HL-60/S4 (cell line): Measurements from ENCODE around the gene SKAP1.

ENCODE experiments used
- in situ Hi-C: fragments of 300-500 bp; cut with MboI; formaldehyde crosslinking; loops from 2 replicates; pipeline ENCODE4 v1.14.3; 2022; ENCODE audit warnings: low sequenced_read_pairs

The SKAP1 gene

GRCh38 chr17:48151220-48151619, 278.8 kb downstream of the SKAP1 start:
- in situ Hi-C loops: no loop called here

DNA sequence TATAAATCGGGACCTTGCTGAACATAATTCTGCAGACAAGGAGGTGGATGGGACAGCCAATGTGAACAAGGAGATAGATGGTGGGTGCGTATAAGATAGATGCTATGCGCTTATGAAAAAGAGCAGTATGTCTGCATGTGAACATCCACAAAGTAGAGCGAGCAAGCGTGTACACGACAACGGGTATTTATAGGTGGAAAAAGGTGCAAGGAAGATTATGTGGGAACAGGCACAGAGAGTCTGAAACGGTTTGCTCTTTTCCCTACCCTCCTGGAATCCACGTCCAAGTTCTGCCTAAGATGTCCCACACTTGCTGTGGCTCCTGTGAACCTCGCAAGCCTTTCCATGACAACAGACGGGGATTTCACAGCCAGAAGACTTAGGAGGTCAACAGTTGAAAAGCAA, 279.4 kb downstream of the SKAP1 start:
- in situ Hi-C loops: no loop called here

DNA sequence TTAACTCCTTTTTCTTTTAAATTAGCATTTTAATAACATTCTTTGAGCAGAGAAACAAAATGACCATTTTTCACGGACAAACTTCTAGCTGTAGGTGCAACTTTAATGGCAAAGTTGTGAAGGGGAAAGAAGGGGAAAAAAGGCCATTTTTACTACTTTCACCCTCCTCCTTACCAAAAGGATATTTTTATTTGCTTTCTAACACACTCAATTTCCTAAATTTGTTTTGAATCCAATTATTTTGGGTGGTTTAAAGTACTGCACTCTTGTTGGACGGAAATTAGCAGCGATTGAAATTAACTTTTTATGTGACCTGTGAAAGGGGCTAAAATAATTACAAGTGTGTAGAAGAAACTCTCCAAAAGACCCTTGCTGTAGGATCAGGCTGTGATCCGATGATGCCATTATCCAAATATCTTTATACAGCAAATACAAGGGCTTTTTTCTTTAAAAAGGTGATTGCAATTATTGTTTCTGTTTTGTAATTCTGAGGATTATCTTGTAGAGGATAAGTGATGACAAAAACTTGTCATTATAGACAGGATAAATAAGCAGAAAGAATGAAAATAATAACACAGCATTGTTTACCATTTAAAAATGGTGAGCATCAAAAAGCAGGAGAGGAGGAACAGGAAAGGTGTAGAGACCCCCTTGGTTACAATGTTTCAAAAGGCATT, 280.1 kb downstream of the SKAP1 start:
- in situ Hi-C loops: no loop called here

DNA sequence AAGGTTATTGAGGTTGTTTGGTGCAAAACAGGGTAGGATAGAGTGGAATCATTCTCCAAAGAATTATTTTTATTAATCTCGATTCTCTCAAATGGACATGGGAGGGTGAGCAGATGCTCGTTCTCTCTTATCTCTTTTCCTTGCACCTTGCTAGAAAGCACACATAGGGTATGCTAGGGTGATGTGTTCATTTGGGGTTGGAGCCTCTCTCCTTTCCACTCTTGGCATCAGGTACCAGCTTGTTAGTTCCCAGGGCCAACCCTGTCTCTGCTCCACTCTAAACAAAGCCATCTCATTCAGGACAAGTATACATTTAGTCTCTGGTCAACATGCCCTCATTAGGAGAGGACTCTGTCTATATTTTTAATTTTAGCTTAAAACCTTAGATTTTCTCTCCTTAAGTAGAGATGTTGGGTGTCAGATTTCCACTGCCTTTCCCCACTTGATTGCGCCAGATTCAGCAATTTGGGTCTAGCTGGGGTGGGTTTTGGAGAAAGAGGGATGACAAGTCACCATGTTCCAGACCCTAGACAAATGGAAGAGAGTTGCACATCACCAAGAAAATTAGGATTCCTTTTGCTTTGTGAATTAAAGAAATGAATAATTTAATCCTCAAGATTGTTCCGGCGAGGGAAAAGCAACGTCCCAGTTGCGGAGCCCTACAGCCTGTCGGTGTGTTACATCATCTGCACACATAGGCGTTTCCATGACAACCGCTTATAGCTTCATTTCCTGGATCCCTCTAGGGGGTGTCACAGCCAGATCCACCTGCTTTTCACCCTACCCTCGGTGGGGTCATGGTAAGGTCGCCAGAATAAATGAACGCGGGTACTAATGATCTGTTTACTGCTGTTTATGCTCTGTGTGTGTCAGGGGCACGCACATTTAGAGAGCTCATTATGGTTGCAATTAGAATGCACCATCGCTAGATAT, 280.9 kb downstream of the SKAP1 start:
- in situ Hi-C loops: no loop called here

GRCh38 chr17:48148029-48148770, 281.8 kb downstream of the SKAP1 start:
- in situ Hi-C loops: no loop called here

- in situ Hi-C loops: no loop called here
These were observed 284.8 kb downstream of the SKAP1 start for GRCh38 chr17:48144976-48145798.

DNA sequence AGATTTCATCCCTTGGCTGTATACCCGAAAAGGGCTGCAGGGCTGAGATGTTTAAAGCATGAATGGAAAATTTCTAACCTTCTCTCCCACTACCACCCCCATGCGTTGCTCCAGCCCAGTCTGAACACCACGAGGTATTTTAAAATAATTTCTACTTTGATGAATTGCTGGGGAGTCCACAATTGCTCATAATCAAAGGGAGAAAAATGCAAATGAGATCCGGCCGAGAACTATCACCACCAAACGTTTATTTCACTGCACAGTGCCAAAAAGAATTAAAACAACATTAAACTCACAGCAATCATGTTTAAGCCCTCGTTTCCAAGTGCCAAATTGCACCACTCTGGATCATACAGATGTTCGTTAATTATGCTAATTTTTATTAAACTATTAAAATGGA, 285.8 kb downstream of the SKAP1 start:
- in situ Hi-C loops: no loop called here

- in situ Hi-C loops: no loop called here
These were observed 286.4 kb downstream of the SKAP1 start for GRCh38 chr17:48143629-48144028.

GRCh38 chr17:48139944-48140343, 290.1 kb downstream of the SKAP1 start:
- in situ Hi-C loops: loop anchor here (5.0 kb wide), 1 partner anchor 113 kb away; no protein-coding TSS in a partner anchor

GRCh38 chr17:48137656-48138055, 292.4 kb downstream of the SKAP1 start:
- in situ Hi-C loops: loop anchor here (5.0 kb wide), 1 partner anchor 110 kb away; no protein-coding TSS in a partner anchor

DNA sequence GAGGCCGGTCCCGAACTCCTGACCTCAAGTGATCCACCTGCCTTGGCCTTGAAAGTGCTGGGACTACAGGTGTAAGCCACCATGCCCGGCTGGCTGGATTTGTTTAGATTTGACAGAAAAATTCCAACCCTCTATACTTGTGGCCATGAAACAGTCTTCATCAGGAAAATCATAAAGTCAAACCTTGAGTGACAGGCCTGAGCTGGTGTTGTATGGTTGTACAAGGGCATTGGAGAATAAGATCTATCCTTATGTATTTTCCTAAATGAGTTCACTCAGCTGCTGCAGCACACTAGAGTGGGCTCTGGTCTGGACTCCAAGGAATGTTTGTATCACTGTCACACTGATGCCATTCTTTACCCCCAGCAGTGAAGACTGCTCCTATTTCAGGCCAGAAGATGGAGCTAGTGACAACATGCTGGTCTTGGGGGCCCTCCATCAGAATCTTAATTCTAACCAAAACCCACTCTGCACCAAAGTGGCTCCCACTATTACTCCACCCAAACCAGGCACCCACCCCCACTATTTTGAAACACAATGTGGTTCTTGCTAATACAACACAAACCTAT, 295.0 kb downstream of the SKAP1 start:
- in situ Hi-C loops: loop anchor here (5.0 kb wide), 1 partner anchor 108 kb away; no protein-coding TSS in a partner anchor

GRCh38 chr17:48132385-48132784, 297.6 kb downstream of the SKAP1 start:
- in situ Hi-C loops: no loop called here

DNA sequence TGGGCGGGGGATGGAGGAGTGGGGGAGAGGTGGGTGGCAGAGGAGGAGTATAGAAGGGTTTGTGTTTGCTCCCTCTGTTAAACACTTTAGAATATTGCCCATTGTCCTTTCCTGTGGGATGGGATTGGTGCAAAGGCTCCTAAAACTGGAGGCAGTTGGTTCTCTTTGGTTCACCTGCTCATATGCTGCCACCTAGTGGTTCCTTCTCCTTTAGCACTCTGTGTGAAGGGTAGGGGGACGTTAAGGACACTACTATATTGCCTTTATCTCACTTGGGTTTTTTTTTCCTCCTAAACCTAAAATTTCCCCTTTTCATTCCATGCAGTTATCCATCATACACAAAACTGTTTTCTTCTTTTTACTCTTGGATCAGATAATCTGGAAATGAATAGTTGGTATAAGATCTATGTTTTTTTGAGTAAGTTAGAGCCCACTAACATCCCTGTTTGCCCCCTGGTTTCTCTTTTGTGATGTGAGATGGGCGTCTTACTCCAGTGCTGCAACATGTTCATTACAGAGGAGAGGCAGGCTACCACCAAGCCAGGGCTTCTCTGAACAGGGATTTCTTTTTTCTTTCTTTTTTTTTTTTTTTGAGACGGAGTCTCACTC, 298.7 kb downstream of the SKAP1 start:
- in situ Hi-C loops: no loop called here

DNA sequence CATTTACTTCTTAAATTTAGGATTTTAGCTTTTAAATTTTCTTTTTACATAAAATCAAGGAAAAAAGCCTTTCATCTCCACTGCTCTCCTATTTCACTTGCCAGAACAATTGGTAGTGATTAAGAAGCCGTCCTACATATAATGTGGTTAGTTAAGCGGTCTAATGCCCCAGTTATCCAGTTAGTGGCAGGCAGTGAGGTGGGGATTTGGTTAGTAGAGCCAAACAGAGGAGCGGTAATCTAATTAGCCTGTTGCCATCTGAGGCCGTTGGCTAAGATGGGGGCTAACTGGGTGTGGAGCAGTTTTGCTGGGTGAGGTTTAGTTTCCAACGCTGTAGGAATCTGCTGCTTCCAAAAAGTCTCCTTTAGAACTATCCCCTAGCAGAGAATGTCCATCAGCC, 300.0 kb downstream of the SKAP1 start:
- in situ Hi-C loops: no loop called here

GRCh38 chr17:48128400-48128799, 301.6 kb downstream of the SKAP1 start:
- in situ Hi-C loops: no loop called here

DNA sequence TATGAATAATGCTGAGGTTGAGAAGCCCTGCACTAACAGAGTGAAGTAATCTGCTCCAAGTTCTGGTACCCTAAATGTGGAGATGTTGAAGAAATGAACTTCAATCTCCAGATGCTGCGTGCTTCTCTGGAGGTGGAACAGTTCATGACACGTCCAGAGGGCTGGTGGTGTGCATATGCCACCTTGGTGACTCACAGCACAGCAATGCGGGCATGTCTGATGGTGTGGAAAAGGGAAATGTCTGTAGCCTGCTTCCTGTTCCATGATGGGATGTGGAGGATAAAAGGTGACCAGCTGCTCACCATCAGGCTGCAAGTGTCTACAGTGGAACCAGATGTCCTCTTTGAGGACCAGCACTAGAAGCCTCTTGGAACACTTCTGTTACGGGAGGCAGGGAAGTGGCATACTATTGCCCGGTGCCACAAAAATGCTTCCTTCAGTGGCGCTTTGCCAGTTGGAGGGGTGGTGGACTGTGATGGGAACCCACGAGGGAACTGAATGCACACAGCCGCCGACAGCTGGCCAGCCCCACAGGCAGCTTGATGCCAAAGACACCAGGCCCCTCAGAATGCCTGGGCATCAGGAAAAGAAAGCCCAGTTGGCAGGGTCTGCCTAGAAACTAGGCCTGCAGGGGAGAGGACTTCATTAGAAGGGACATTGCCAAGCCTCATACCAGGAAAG, 302.5 kb downstream of the SKAP1 start:
- in situ Hi-C loops: no loop called here

DNA sequence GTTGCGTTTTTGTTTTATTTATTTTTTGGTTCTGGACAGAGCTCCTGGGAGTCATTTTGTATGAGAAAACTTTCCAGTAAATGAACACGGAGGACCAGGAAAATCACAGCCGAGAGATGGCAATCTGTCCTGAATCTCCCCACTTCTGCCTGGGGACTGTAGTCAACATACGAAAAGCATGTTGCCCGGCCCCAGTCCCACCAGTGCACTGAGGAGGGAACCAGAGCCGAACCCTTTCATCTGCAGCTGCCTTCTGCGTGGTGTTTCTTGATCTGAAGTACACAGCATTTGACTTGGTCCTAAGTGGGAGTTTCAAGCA, 303.5 kb downstream of the SKAP1 start:
- in situ Hi-C loops: no loop called here

- in situ Hi-C loops: no loop called here
These were observed 304.0 kb downstream of the SKAP1 start for GRCh38 chr17:48125829-48126531.
